Measurements from ENCODE around the gene RRP15.

DNA sequence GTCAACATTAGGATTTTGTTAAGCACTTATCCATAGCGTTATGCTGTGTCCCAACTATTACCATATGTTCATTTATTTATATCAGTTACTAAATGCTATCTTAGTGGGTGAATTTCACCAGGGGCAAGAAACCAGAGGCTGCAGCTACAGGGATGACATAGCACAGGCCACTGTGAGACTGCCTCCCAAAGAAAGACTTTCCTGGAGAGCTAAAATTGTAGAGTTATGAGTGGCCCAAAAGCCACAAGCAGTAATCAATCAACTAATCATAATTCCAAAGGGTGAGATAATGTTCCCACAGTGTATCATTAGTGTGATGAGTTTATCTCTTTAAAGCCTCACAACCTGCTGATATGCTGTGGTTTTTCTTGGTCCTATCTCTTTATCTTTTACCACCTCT lies 56.2 kb downstream of the RRP15 start:
- TF ChIP-seq, protein P1, sequence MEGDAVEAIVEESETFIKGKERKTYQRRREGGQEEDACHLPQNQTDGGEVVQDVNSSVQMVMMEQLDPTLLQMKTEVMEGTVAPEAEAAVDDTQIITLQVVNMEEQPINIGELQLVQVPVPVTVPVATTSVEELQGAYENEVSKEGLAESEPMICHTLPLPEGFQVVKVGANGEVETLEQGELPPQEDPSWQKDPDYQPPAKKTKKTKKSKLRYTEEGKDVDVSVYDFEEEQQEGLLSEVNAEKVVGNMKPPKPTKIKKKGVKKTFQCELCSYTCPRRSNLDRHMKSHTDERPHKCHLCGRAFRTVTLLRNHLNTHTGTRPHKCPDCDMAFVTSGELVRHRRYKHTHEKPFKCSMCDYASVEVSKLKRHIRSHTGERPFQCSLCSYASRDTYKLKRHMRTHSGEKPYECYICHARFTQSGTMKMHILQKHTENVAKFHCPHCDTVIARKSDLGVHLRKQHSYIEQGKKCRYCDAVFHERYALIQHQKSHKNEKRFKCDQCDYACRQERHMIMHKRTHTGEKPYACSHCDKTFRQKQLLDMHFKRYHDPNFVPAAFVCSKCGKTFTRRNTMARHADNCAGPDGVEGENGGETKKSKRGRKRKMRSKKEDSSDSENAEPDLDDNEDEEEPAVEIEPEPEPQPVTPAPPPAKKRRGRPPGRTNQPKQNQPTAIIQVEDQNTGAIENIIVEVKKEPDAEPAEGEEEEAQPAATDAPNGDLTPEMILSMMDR (optimal IDR thresholded peaks at IDR 0.05 in 1 of 3, IDR thresholded peaks at IDR 0.05 in 1 of 3, conservative IDR thresholded peaks at IDR 0.05 in 1 of 3; ENCODE audit: extremely low read depth in 1 of 3, insufficient read depth in 2 of 3, low read length in 3 of 3): no peak
- no peak for TF ChIP-seq EZH2 (IDR thresholded peaks at IDR 0.05; ENCODE audit: low read length)

Data from keratinocyte (primary cell).